HG02798 (cell line): ENCODE results near the gene CAMK2A.

Experiments
- ATAC-seq: cut with Tn5 transposase; IDR thresholded peaks from one replicate; pipeline ENCODE4 v1.9.1; 2021; ENCODE audit warnings: mild to moderate bottlenecking; ENCODE audit not compliant: unreplicated experiment, poor library complexity

CAMK2A gene

GRCh38 chr5:150196514-150196913 is 93.1 kb downstream of the CAMK2A start:
- no peak for ATAC-seq

- ATAC-seq = no peak
These were observed 93.7 kb downstream of the CAMK2A start for GRCh38 chr5:150195736-150196485.

- no peak for ATAC-seq
These were observed 97.1 kb downstream of the CAMK2A start for GRCh38 chr5:150192462-150192861.

GRCh38 chr5:150190987-150191386 is 98.6 kb downstream of the CAMK2A start:
- no peak for ATAC-seq

GRCh38 chr5:150190503-150190979 is 99.0 kb downstream of the CAMK2A start:
- ATAC-seq = no peak

GRCh38 chr5:150189728-150190502 is 99.7 kb downstream of the CAMK2A start, which contains the start of gene SLC6A7:
TSS of gene SLC6A7 (plus strand) at chr5:150190062. CDS start at chr5:150190328, 266 bp downstream.
- no peak for ATAC-seq

GRCh38 chr5:150189326-150189725 is 100.2 kb downstream of the CAMK2A start:
- ATAC-seq = no peak

- no peak for ATAC-seq
These were observed 101.3 kb downstream of the CAMK2A start for GRCh38 chr5:150188146-150188842.

- ATAC-seq = no peak
These were observed 102.7 kb downstream of the CAMK2A start for GRCh38 chr5:150186897-150187296.

- ATAC-seq = no peak
These were observed 103.4 kb downstream of the CAMK2A start for GRCh38 chr5:150186137-150186536.

- no peak for ATAC-seq
These were observed 104.3 kb downstream of the CAMK2A start for GRCh38 chr5:150184990-150185912.

- no peak for ATAC-seq
These were observed 105.6 kb downstream of the CAMK2A start for GRCh38 chr5:150184006-150184405.

GRCh38 chr5:150183436-150183835 is 106.1 kb downstream of the CAMK2A start:
- no peak for ATAC-seq

GRCh38 chr5:150182774-150183173 is 106.8 kb downstream of the CAMK2A start:
- no peak for ATAC-seq

- ATAC-seq = no peak
These were observed 107.6 kb downstream of the CAMK2A start for GRCh38 chr5:150181766-150182545.

- no peak for ATAC-seq
These were observed 108.5 kb downstream of the CAMK2A start for GRCh38 chr5:150181027-150181426.

GRCh38 chr5:150180241-150181026 is 109.1 kb downstream of the CAMK2A start:
- ATAC-seq = no peak

GRCh38 chr5:150179019-150179620 is 110.5 kb downstream of the CAMK2A start:
- ATAC-seq = no peak
